Transverse colon (tissue), 4 donors: ENCODE measurements around the gene ZFAND6. TPM values are rescaled to one million over a fixed set of nuclear protein-coding genes. Genes with fewer than 3 reads are reported as not detected.

Experiments used
- DNase-seq: peaks from one replicate; pipeline ENCODE4 v3.0.0-alpha.2; 2019
- H3K27ac ChIP-seq, 4 donors: fragments of 200-600 bp; sonication (generic); 2 replicates each; pipeline ENCODE4 v1.5.1; 2016 to 2018; ENCODE audit warnings: inconsistent platforms in 4 of 4
- H3K27me3 ChIP-seq: fragments of 200-600 bp; sonication (generic); 2 replicates; pipeline ENCODE4 v1.5.1; 2017; ENCODE audit warnings: inconsistent platforms
- H3K36me3 ChIP-seq, 4 donors: fragments of 200-600 bp; sonication (generic); 2 replicates each; pipeline ENCODE4 v1.5.1; 2017 to 2019; ENCODE audit warnings: inconsistent platforms in 4 of 4
- H3K4me1 ChIP-seq, 4 donors: fragments of 200-600 bp; sonication (generic); 2 replicates each; pipeline ENCODE4 v1.5.1; 2017 to 2020; ENCODE audit warnings: inconsistent platforms in 4 of 4
- H3K4me3 ChIP-seq, 4 donors: fragments of 200-600 bp; sonication (generic); 1 replicate in 1 of 4; 2 replicates in 3 of 4; pipeline versions ENCODE4 v1.5.1 to v1.6.1; 2017 to 2019; ENCODE audit warnings: inconsistent platforms in 4 of 4
- H3K9me3 ChIP-seq, 2 donors: fragments of 200-600 bp; sonication (generic); 2 replicates each; pipeline ENCODE4 v1.5.1; 2017 to 2019; ENCODE audit warnings: inconsistent platforms in 2 of 2
- CTCF ChIP-seq, 5 experiments: fragments of 200-600 bp in 3 of 5; fragments of 450-650 bp in 2 of 5; sonication (generic) in 3 of 5; IDR thresholded peaks; 1 replicate in 2 of 5; 2 replicates in 3 of 5; pipeline ENCODE4 v1.5.1; 2016 to 2017; ENCODE audit warnings: antibody characterized with exemption in 5 of 5, inconsistent platforms in 3 of 5, mild to moderate bottlenecking in 2 of 5, moderate library complexity in 1 of 5
- EP300 ChIP-seq: sonication (generic); formaldehyde crosslinking; IDR thresholded peaks from one replicate; pipeline ENCODE4 v1.6.1; 2017; ENCODE audit warnings: antibody characterized with exemption, low read depth
- POLR2A ChIP-seq: fragments of 450-650 bp; IDR thresholded peaks from one replicate; pipeline ENCODE4 v1.6.1; 2016; ENCODE audit warnings: antibody characterized with exemption, mild to moderate bottlenecking, moderate library complexity
- POLR2AphosphoS5 ChIP-seq, 3 donors: sonication (generic); formaldehyde crosslinking; IDR thresholded peaks; one replicate each; pipeline ENCODE4 v1.6.1; 2016; ENCODE audit warnings: antibody characterized with exemption in 3 of 3
- whole genome bisulfite sequencing, 2 donors: methylation state at CpG; one replicate each; pipeline ENCODE4 v1.1.5; 2018; ENCODE audit warnings: low coverage in 1 of 2; 5-methylcytosine and 5-hydroxymethylcytosine counted together
- in situ Hi-C, 4 donors: fragments of 200-750 bp; cut with MboI; loops; one replicate each; pipeline versions ENCODE4 v1.15.0 to v1.15.1; 2017; ENCODE audit warnings: low sequenced_read_pairs in 3 of 4, low pct_ligation_motif_present in 1 of 4, low pct_unique_long_range_greater_than_20kb in 1 of 4
- intact Hi-C: fragments of 100-400 bp; cut with DNase I; formaldehyde crosslinking; loops from one replicate; pipeline ENCODE4 v1.15.1; 2023; ENCODE audit warnings: low total_unique reads
- total RNA-seq, 4 donors: library from RNA; depleted of rRNA; stranded (reverse); fragments of >200 nt; gene quantifications; one replicate each; pipeline ENCODE4 v1.1.0, GENCODE V29; 2016

Gene ZFAND6
- total RNA-seq, 4 donors from 2014 or later, result 86.7 to 195 (median 117) TPM

GRCh38 chr15:80090879-80091503 is 31.5 kb downstream of the ZFAND6 start:
- intact Hi-C loops, result no loop called here

GRCh38 chr15:80093854-80094418 is 34.5 kb downstream of the ZFAND6 start:
- Histone ChIP-seq H3K27me3 (no peaks in the 10 kb centered on the region), H3K36me3 (no peaks in the 10 kb centered on the region), H3K9me3 (no peaks in the 10 kb centered on the region), H3K4me1 (peaks cover 4 to 45% (median 16%) of the 10 kb centered on the region in 4 donors), H3K27ac (peak overlapping the region; percentile 9 to 64 (median 44)), H3K4me3 (no peak overlapping the region)
- in situ Hi-C loops (no loop called here), intact Hi-C loops (no loop called here)
- TF ChIP-seq POLR2A, result no peak
- no peak for TF ChIP-seq CTCF (IDR thresholded peaks at IDR 0.05)
- TF ChIP-seq POLR2AphosphoS5 (IDR thresholded peaks at IDR 0.05), result peak in 2 of 3 donors; percentile 22 to 23
- TF ChIP-seq EP300, result no peak
- 47 to 67% methylated on average over 1 to 5 of the region's 5 CpGs for WGBS, 2 donors
- peak; percentile 49 for DNase-seq

More at GRCh38 chr15:80090879-80091503, 31.5 kb downstream of the ZFAND6 start:
- Histone ChIP-seq H3K27ac (no peak overlapping the region), H3K9me3 (no peaks in the 10 kb centered on the region), H3K4me1 (peaks cover 4 to 37% (median 10%) of the 10 kb centered on the region in 4 donors), H3K4me3 (no peak overlapping the region), H3K27me3 (no peaks in the 10 kb centered on the region), H3K36me3 (no peaks in the 10 kb centered on the region)
- 91 to 95% methylated on average over 7 of the region's 7 CpGs for WGBS, 2 donors
- DNase-seq, result no peak
- TF ChIP-seq POLR2A, result no peak
- peak in 4 of 5 experiments; percentile 20 to 38 (median 27) for TF ChIP-seq CTCF (IDR thresholded peaks at IDR 0.05)
- TF ChIP-seq POLR2AphosphoS5 (IDR thresholded peaks at IDR 0.05), result no peak
- in situ Hi-C loops, result no loop called here

- Histone ChIP-seq H3K4me1 (peaks cover 4 to 54% (median 16%) of the 10 kb centered on the region in 4 donors), H3K9me3 (no peaks in the 10 kb centered on the region), H3K4me3 (no peak overlapping the region), H3K36me3 (no peaks in the 10 kb centered on the region), H3K27me3 (no peaks in the 10 kb centered on the region), H3K27ac (no peak overlapping the region)
- intact Hi-C loops, result no loop called here
- no peak for DNase-seq
- 76 to 87% methylated on average over 4 of the region's 4 CpGs for WGBS, 2 donors
- in situ Hi-C loops, result no loop called here
- TF ChIP-seq POLR2A, result no peak
- no peak for TF ChIP-seq EP300
- no peak for TF ChIP-seq POLR2AphosphoS5 (IDR thresholded peaks at IDR 0.05)
- TF ChIP-seq CTCF (IDR thresholded peaks at IDR 0.05), result no peak
Measured at GRCh38 chr15:80095511-80095910, 36.0 kb downstream of the ZFAND6 start.

- 37 to 40% methylated on average over 3 of the region's 3 CpGs for WGBS, 2 donors
- no peak for DNase-seq
- H3K27ac ChIP-seq, result no peak overlapping the region
- H3K27me3 ChIP-seq, result no peaks in the 10 kb centered on the region
- H3K36me3 ChIP-seq, result no peaks in the 10 kb centered on the region
- intact Hi-C loops, result no loop called here
- H3K4me3 ChIP-seq, result no peak overlapping the region
- peaks cover 4 to 54% (median 16%) of the 10 kb centered on the region in 4 donors for H3K4me1 ChIP-seq
- TF ChIP-seq EP300 (no peak), CTCF (IDR thresholded peaks at IDR 0.05) (no peak), POLR2A (no peak), POLR2AphosphoS5 (IDR thresholded peaks at IDR 0.05) (no peak)
- in situ Hi-C loops, result no loop called here
- H3K9me3 ChIP-seq, result no peaks in the 10 kb centered on the region
Measured at GRCh38 chr15:80095969-80096368, 36.5 kb downstream of the ZFAND6 start.
